Ovary (tissue), 9 donors: ENCODE results near the gene TPD52L1. TPM values are rescaled to one million over a fixed set of nuclear protein-coding genes. Genes with fewer than 3 reads are reported as not detected.
"Not testable (repeated sequence)": the region's sequence is repeated elsewhere in the genome, so short reads cannot be mapped to it uniquely, and the experiment has no call there.

ENCODE experiments used
- DNase-seq, 5 donors: peaks; one replicate each; pipeline ENCODE4 v3.0.0-alpha.2; 2019 to 2020
- H3K27ac ChIP-seq, 2 donors: fragments of 200-600 bp; one replicate each; pipeline versions ENCODE4 v1.5.1 to v1.8.0; 2019 to 2022
- H3K27me3 ChIP-seq: fragments of 200-600 bp; one replicate; pipeline ENCODE4 v1.8.0; 2022
- H3K36me3 ChIP-seq: fragments of 200-600 bp; sonication (generic); one replicate; pipeline ENCODE4 v1.5.1; 2019
- H3K4me1 ChIP-seq: one replicate; pipeline ENCODE4 v1.8.1; 2013; ENCODE audit warnings: mild to moderate bottlenecking, moderate library complexity; ENCODE audit not compliant: insufficient read depth
- H3K4me3 ChIP-seq: fragments of 200-600 bp; sonication (generic); one replicate; pipeline ENCODE4 v1.5.1; 2017
- H3K9me3 ChIP-seq, 2 donors: fragments of 200-600 bp in 1 of 2; sonication (generic) in 1 of 2; one replicate each; pipeline versions ENCODE4 v1.5.1 to v1.8.1; 2013 to 2019; ENCODE audit warnings: mild to moderate bottlenecking in 1 of 2, moderate library complexity in 1 of 2
- EP300 ChIP-seq: sonication (generic); formaldehyde crosslinking; IDR thresholded peaks from one replicate; pipeline ENCODE4 v1.6.1; 2017; ENCODE audit warnings: antibody characterized with exemption
- POLR2A ChIP-seq: fragments of 450-650 bp; IDR thresholded peaks from one replicate; pipeline ENCODE4 v1.6.1; 2017; ENCODE audit warnings: antibody characterized with exemption, mild to moderate bottlenecking, moderate library complexity
- WGBS, 3 donors: extraction: QIAGEN DNeasy Blood & Tissue Kit in 1 of 3; methylation state at CpG; one replicate each; pipeline versions ENCODE4 v1.1.5 to v1.1.7; 2013 to 2017; 5-methylcytosine and 5-hydroxymethylcytosine counted together
- intact Hi-C, 4 donors: fragments of 100-400 bp; cut with DNase I; formaldehyde crosslinking; loops; one replicate each; pipeline versions ENCODE4 v1.11.0 to v1.15.1; 2022 to 2023
- polyA plus RNA-seq, 2 donors: library from polyadenylated mRNA; stranded (reverse); fragments of 200-250 nt in 1 of 2; fragments of 350-450 nt in 1 of 2; fragmentation: Illumina TruSeq in 1 of 2; extraction: RNeasy Lipid Tissue Mini Kit (QIAGEN cat#74804) in 1 of 2; gene quantifications; one replicate each; pipeline ENCODE4 v1.2.3, GENCODE V29; 2013 to 2014
- total RNA-seq, 7 donors: library from RNA; depleted of rRNA in 2 of 7; stranded (reverse); fragments of >200 nt in 2 of 7; fragmentation: NEBNext Ultra II Directional in 3 of 7; extraction: Animal tissue kit (Norgen Biotek cat#: 25700) in 3 of 7; gene quantifications; one replicate each; pipeline versions ENCODE4 v1.1.0 to v1.2.4, GENCODE V29; 2016 to 2023
- TF ChIP-seq, protein P1 (sequence below), 3 donors: fragments of 450-650 bp in 2 of 3; fragments of 200-600 bp in 1 of 3; IDR thresholded peaks; one replicate each; pipeline versions ENCODE4 v1.5.1 to v1.8.0; 2016 to 2022; ENCODE audit warnings: antibody characterized with exemption in 3 of 3, mild to moderate bottlenecking in 1 of 3
- donor health status: DM: no; HTN: no; CAD: no; lungs with moderate emphysema.
- donor health status: DM: no; HTN: no; CAD: no.
- donor health status: Bipolar disorder and iron deficiency.
- donor health status: DM: yes; HTN: yes; CAD: no.
- donor health status: DM: no; HTN: no; CAD: no.
- donor health status: DM: yes; HTN: yes; CAD: no.

TPD52L1 gene
- total and polyA plus RNA-seq, 9 donors, result 14.4 to 154 (median 27.4) TPM

DNA sequence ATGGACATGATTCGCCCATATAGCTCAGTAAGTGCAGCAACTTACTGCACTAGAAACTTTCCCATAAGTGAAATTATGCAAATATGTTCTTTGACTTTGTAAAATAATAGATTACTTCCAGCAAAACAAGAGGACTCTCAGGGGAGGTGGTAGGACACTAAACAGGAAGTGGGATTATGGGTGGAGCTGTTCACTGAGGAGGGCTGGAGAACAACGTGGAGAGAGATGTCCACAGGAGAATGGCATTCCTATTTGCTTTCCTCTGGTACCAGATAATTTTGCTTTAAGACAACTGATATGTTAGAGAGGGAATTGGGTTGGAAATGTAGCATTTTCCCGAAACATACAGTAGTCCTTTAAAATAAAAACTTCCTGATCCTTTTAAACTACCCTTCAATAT is 3.7 kb downstream of the TPD52L1 start:
- Histone ChIP-seq H3K27ac (no peak overlapping the region), H3K4me1 (peaks cover 3% of the 10 kb centered on the region), H3K36me3 (no peaks in the 10 kb centered on the region), H3K27me3 (no peaks in the 10 kb centered on the region), H3K4me3 (no peak overlapping the region), H3K9me3 (no peaks in the 10 kb centered on the region)
- TF ChIP-seq POLR2A (no peak), EP300 (no peak)
- TF ChIP-seq, protein P1, sequence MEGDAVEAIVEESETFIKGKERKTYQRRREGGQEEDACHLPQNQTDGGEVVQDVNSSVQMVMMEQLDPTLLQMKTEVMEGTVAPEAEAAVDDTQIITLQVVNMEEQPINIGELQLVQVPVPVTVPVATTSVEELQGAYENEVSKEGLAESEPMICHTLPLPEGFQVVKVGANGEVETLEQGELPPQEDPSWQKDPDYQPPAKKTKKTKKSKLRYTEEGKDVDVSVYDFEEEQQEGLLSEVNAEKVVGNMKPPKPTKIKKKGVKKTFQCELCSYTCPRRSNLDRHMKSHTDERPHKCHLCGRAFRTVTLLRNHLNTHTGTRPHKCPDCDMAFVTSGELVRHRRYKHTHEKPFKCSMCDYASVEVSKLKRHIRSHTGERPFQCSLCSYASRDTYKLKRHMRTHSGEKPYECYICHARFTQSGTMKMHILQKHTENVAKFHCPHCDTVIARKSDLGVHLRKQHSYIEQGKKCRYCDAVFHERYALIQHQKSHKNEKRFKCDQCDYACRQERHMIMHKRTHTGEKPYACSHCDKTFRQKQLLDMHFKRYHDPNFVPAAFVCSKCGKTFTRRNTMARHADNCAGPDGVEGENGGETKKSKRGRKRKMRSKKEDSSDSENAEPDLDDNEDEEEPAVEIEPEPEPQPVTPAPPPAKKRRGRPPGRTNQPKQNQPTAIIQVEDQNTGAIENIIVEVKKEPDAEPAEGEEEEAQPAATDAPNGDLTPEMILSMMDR (IDR thresholded peaks at IDR 0.05), result no peak
- DNase-seq, result no peak
- WGBS, 3 donors, result 57 to 67% (median 66%) methylated on average over 3 of the region's 3 CpGs
- intact Hi-C loops, result loop anchor here in 3 of 4 donors (10.0 kb wide), 2 partner anchors 148 to 588 kb away; partner anchors contain the start of genes HDDC2 (in 2 of the 3) and HEY2 (in 1 of the 3)

DNA sequence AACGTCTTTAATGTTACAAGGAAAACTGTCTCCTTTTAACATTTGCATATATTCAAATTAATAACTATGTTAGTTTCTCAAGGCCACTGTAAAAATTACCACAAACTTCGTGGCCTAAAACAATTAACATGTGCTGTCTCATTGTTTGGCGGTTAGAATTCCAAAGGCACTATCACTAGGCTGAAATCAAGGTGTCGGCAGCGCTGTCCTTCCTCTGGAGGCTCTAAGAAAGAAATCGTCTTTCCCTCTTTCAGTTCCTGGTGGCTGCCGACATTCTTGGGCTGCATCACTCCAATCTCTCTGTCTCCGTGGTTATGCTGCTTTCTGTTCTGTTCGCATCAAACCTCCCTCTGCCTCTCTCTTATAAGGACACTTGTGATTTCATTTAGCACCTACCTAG is 4.2 kb downstream of the TPD52L1 start:
- 64 to 80% (median 77%) methylated on average over 9 of the region's 9 CpGs for WGBS, 3 donors
- Histone ChIP-seq H3K27ac (no peak overlapping the region), H3K4me1 (peaks cover 3% of the 10 kb centered on the region), H3K36me3 (no peaks in the 10 kb centered on the region), H3K27me3 (no peaks in the 10 kb centered on the region), H3K4me3 (no peak overlapping the region), H3K9me3 (no peaks in the 10 kb centered on the region)
- TF ChIP-seq POLR2A (no peak), EP300 (no peak)
- TF ChIP-seq, protein P1 (IDR thresholded peaks at IDR 0.05), result no peak
- intact Hi-C loops, result loop anchor here in 3 of 4 donors (10.0 kb wide), 2 partner anchors 147 to 587 kb away; partner anchors contain the start of genes HDDC2 (in 2 of the 3) and HEY2 (in 1 of the 3)
- DNase-seq, result no peak

DNA sequence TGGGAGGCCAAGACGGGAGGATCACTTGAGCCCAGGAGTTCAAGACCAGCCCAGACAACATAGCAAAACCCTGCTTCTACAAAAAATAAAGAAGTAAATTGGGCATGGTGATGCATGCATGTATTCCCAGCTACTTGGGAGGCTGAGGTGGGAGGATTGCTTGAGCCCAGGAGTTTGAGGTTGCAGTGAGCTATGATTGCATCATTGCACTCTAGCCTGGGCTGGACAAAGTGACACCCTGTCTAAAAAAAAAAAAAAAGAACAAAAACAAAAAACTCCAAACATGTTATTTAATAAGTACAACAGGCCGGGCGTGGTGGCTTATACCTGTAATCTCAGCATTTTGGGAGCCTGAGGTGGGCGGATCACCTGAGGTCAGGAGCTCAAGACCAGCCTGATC is 9.8 kb downstream of the TPD52L1 start:
- H3K4me1 ChIP-seq, H3K36me3 ChIP-seq, H3K27ac ChIP-seq, H3K4me3 ChIP-seq, DNase-seq, intact Hi-C loops, H3K27me3 ChIP-seq, H3K9me3 ChIP-seq: not testable (repeated sequence)
- 87 to 97% (median 91%) methylated on average over 4 of the region's 4 CpGs for WGBS, 3 donors

DNA sequence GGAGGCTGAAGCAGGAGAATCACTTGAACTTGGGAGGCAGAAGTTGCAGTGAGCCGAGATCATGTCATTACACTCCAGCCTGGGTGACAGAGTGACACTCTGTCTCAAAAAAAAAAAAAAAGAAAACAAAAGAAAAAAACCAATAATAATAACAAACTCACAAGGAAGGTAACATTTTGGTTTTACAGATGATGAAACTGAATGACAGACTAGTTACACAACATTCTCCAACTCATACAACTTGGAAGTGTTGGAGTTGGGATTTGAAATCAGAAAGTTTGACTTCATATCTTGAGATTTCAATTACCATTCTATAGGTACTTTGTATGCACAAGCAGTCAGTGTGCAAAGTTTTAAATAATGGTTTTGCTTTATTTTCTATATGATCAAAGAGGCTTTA is 10.2 kb downstream of the TPD52L1 start:
- H3K27me3 ChIP-seq, result no peaks in the 10 kb centered on the region
- intact Hi-C loops, result no loop called here
- no peak overlapping the region for H3K4me3 ChIP-seq
- WGBS, 3 donors, result 82 to 95% (median 93%) methylated on average over 1 of the region's 1 CpG
- H3K9me3 ChIP-seq, result no peaks in the 10 kb centered on the region
- TF ChIP-seq POLR2A, result no peak
- TF ChIP-seq, protein P1 (IDR thresholded peaks at IDR 0.05), result no peak
- no peak for TF ChIP-seq EP300
- H3K36me3 ChIP-seq, result no peaks in the 10 kb centered on the region
- peaks cover under 1% of the 10 kb centered on the region for H3K4me1 ChIP-seq
- DNase-seq, result no peak
- H3K27ac ChIP-seq, result no peak overlapping the region

DNA sequence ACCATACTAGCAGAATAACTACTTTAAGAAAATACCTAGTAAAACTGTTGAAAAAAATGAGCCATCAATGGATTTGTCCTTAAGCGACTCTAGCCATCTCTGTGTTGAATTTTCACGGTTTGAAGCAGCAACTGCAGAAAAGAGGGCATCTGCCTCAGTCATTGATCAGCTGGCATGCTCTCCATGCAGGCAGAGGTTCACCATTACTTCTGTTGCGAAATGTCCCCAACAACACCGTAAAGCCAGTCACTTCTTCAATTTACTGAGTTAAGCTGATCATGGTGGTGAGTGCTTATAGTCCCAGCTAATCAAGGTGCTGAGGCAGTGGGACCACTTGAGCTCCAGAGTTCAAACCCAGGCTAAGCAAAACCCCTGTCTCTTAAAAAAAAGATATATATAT is 11.1 kb downstream of the TPD52L1 start:
- Histone ChIP-seq H3K4me3 (no peak overlapping the region), H3K4me1 (peaks cover 3% of the 10 kb centered on the region), H3K9me3 (no peaks in the 10 kb centered on the region), H3K27me3 (no peaks in the 10 kb centered on the region), H3K36me3 (no peaks in the 10 kb centered on the region), H3K27ac (no peak overlapping the region)
- 73 to 94% (median 80%) methylated on average over 4 of the region's 4 CpGs for WGBS, 3 donors
- TF ChIP-seq, protein P1 (IDR thresholded peaks at IDR 0.05), result no peak
- TF ChIP-seq EP300 (no peak), POLR2A (no peak)
- intact Hi-C loops, result no loop called here
- no peak for DNase-seq
